ENCODE data around the gene TRIM65.
A peak's percentile ranks its signal among the peaks of the same experiment; 100 is the strongest.

TRIM65 gene

GRCh38 chr17:75896415-75897159 is at the start of gene TRIM65:
Gene TRIM65, minus strand, starts transcription at chr17:75896951. Its CDS starts 14 bp downstream, at chr17:75896937.
- DNase-seq = peak; percentile 86

- no peak for DNase-seq
Measured at GRCh38 chr17:75945211-75945610, 48.5 kb upstream of the TRIM65 start.

GRCh38 chr17:75943491-75943890 is 46.7 kb upstream of the TRIM65 start:
- no peak for DNase-seq

GRCh38 chr17:75942473-75942872 is 45.7 kb upstream of the TRIM65 start:
- DNase-seq = no peak

GRCh38 chr17:75941442-75941819 is 44.7 kb upstream of the TRIM65 start:
- DNase-seq = no peak

GRCh38 chr17:75940727-75941441 is 44.1 kb upstream of the TRIM65 start, which contains the start of gene FBF1:
Gene FBF1, minus strand, starts transcription at chr17:75941042. Its CDS starts 2,893 bp downstream, at chr17:75938149.
- DNase-seq = peak; percentile 89

- DNase-seq = no peak
Measured at GRCh38 chr17:75937652-75938051, 40.9 kb upstream of the TRIM65 start.

GRCh38 chr17:75933808-75934207 is 37.1 kb upstream of the TRIM65 start:
- DNase-seq = no peak

- DNase-seq = no peak
Measured at GRCh38 chr17:75932852-75933251, 36.1 kb upstream of the TRIM65 start.

GRCh38 chr17:75931062-75931461 is 34.3 kb upstream of the TRIM65 start:
- DNase-seq = no peak

GRCh38 chr17:75927286-75927922 is 30.7 kb upstream of the TRIM65 start:
- peak; percentile 13 for DNase-seq

- DNase-seq = no peak
Measured at GRCh38 chr17:75926456-75926855, 29.7 kb upstream of the TRIM65 start.

- no peak for DNase-seq
Measured at GRCh38 chr17:75925912-75926311, 29.2 kb upstream of the TRIM65 start.

GRCh38 chr17:75925103-75925502 is 28.4 kb upstream of the TRIM65 start:
- DNase-seq = no peak

GRCh38 chr17:75922963-75923874 is 26.5 kb upstream of the TRIM65 start:
- DNase-seq = no peak

- DNase-seq = no peak
Measured at GRCh38 chr17:75922173-75922961, 25.6 kb upstream of the TRIM65 start.

GRCh38 chr17:75921596-75921995 is 24.8 kb upstream of the TRIM65 start:
- DNase-seq = no peak

GRCh38 chr17:75920045-75920560 is 23.4 kb upstream of the TRIM65 start:
- DNase-seq = no peak

- no peak for DNase-seq
Measured at GRCh38 chr17:75919611-75920010, 22.9 kb upstream of the TRIM65 start.

- DNase-seq = no peak
Measured at GRCh38 chr17:75917917-75918445, 21.2 kb upstream of the TRIM65 start.
